ENCODE results near the gene ANKLE1. TPM values are rescaled to one million over a fixed set of nuclear protein-coding genes. Genes with fewer than 3 reads are reported as not detected.

ANKLE1 gene
- total and polyA plus RNA-seq, 2 experiments from 2014 or later: 0.29 to 0.90 TPM

- H3K4me1 ChIP-seq (ENCODE audit: insufficient read depth): peaks cover 33% of the 10 kb centered on the region
- WGBS (ENCODE audit: low lambda C conversion rate, missing lambda C conversion rate): 52% methylated on average over 21 of the region's 21 CpGs
- H3K27me3 ChIP-seq: no peaks in the 10 kb centered on the region
- H3K9me3 ChIP-seq (ENCODE audit: low read depth): no peaks in the 10 kb centered on the region
- peaks cover 21% of the 10 kb centered on the region for H3K79me2 ChIP-seq
- peaks cover 8% of the 10 kb centered on the region for H4K20me1 ChIP-seq (ENCODE audit: insufficient read depth, poor library complexity, severe bottlenecking)
- no peaks in the 10 kb centered on the region for H3K9me2 ChIP-seq (replicated peaks; ENCODE audit: insufficient read depth)
- DNase-seq (ENCODE audit: low spot score): no peak
- no peaks in the 10 kb centered on the region for H3K36me3 ChIP-seq (replicated peaks; ENCODE audit: insufficient read depth, low read depth)
- TF ChIP-seq CTCF (IDR thresholded peaks at IDR 0.05; ENCODE audit: poor library complexity) (no peak), EZH2phosphoT487 (IDR thresholded peaks at IDR 0.05; ENCODE audit: low read depth, severe bottlenecking, unreplicated experiment) (no peak)
- H3K4me3 ChIP-seq: no peak overlapping the region
- peak overlapping the region; percentile 95 for H3K27ac ChIP-seq
- no peak overlapping the region for H2AFZ ChIP-seq
- peak overlapping the region; percentile 90 for H3K4me2 ChIP-seq
Observed at GRCh38 chr19:17248011-17248776, 33.5 kb upstream of the ANKLE1 start.

DNA sequence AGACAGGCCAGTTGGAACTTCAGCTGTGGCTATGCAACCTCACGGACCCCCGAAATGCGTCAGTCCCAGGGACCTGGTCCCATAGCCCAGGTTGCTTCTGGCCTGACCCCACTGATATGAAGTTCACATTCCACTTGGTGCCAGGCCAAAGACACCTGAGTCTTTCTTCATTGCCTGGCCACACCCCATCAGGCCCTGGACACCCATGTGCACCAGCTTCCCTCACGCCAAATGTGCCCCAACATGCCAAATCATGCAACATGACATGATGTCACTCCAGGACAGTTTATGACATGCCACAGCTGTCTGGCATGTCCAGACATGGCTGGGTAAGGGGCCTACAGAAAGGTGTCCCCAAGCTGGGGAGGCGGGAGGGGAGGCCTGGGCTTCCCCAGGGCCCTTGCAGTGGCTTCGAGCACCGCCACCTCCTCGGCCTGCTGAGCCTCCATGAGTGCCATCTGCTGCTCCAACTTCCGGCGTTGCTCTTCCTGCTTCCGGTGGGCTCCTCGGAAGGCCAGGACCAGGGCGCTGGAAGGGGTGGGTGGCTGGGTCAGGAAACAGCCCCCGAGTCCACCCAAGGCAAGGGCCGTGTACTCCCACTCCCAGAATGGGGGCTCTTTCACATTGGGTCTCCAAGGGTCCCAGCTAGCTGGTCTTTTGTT is 31.7 kb upstream of the ANKLE1 start:
- peaks cover 3% of the 10 kb centered on the region for H3K79me2 ChIP-seq
- 94% methylated on average over 15 of the region's 15 CpGs for WGBS (ENCODE audit: low lambda C conversion rate, missing lambda C conversion rate)
- peaks cover 28% of the 10 kb centered on the region for H3K4me1 ChIP-seq (ENCODE audit: insufficient read depth)
- no peaks in the 10 kb centered on the region for H3K9me3 ChIP-seq (ENCODE audit: low read depth)
- H3K4me2 ChIP-seq: no peak overlapping the region
- TF ChIP-seq EZH2phosphoT487 (IDR thresholded peaks at IDR 0.05; ENCODE audit: low read depth, severe bottlenecking, unreplicated experiment): no peak
- TF ChIP-seq EZH2 (IDR thresholded peaks at IDR 0.05; ENCODE audit: borderline replicate concordance): no peak
- TF ChIP-seq CTCF (IDR thresholded peaks at IDR 0.05; ENCODE audit: poor library complexity): no peak
- peak overlapping the region; percentile 85 for H3K27ac ChIP-seq
- no peak overlapping the region for H3K4me3 ChIP-seq
- H2AFZ ChIP-seq: no peak overlapping the region
- no peaks in the 10 kb centered on the region for H3K9me2 ChIP-seq (replicated peaks; ENCODE audit: insufficient read depth)
- H3K36me3 ChIP-seq (replicated peaks; ENCODE audit: insufficient read depth, low read depth): no peaks in the 10 kb centered on the region
- no peak for DNase-seq (ENCODE audit: low spot score)
- H3K27me3 ChIP-seq: no peaks in the 10 kb centered on the region
- no peaks in the 10 kb centered on the region for H4K20me1 ChIP-seq (ENCODE audit: insufficient read depth, poor library complexity, severe bottlenecking)

DNA sequence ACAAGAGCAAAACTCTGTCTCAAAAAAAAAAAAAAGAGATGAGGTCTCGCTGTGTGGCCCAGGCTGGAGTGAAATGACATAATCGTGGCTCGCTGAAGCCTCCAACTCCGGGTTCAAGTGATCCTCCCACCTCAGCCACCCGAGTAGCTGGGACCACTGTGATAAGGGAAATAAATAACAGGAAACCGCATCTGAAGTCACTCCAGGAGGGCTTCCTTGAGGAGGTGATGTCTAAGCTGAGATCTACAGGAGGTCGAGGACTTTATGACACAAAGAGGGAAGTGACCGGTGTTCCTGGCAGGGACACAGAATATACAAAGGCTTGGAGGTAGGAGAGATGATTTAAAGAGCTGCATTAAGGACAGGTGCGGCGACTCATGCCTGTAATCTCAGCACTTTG is 27.1 kb upstream of the ANKLE1 start:
- no peaks in the 10 kb centered on the region for H3K27me3 ChIP-seq
- no peaks in the 10 kb centered on the region for H3K4me1 ChIP-seq (ENCODE audit: insufficient read depth)
- no peak overlapping the region for H3K4me3 ChIP-seq
- DNase-seq (ENCODE audit: low spot score): no peak
- H3K9me2 ChIP-seq (replicated peaks; ENCODE audit: insufficient read depth): no peaks in the 10 kb centered on the region
- TF ChIP-seq EZH2phosphoT487 (IDR thresholded peaks at IDR 0.05; ENCODE audit: low read depth, severe bottlenecking, unreplicated experiment) (no peak), EZH2 (IDR thresholded peaks at IDR 0.05; ENCODE audit: borderline replicate concordance) (no peak), CTCF (IDR thresholded peaks at IDR 0.05; ENCODE audit: poor library complexity) (no peak)
- no peaks in the 10 kb centered on the region for H4K20me1 ChIP-seq (ENCODE audit: insufficient read depth, poor library complexity, severe bottlenecking)
- no peaks in the 10 kb centered on the region for H3K36me3 ChIP-seq (replicated peaks; ENCODE audit: insufficient read depth, low read depth)
- H3K9me3 ChIP-seq (ENCODE audit: low read depth): no peaks in the 10 kb centered on the region
- H3K79me2 ChIP-seq: no peaks in the 10 kb centered on the region
- H2AFZ ChIP-seq: no peak overlapping the region
- no peak overlapping the region for H3K27ac ChIP-seq
- WGBS (ENCODE audit: low lambda C conversion rate, missing lambda C conversion rate): 89% methylated on average over 10 of the region's 10 CpGs
- no peak overlapping the region for H3K4me2 ChIP-seq

Measured in hepatocyte (in vitro differentiated cells).